ENCODE data around the gene PCK2.

The PCK2 gene

DNA sequence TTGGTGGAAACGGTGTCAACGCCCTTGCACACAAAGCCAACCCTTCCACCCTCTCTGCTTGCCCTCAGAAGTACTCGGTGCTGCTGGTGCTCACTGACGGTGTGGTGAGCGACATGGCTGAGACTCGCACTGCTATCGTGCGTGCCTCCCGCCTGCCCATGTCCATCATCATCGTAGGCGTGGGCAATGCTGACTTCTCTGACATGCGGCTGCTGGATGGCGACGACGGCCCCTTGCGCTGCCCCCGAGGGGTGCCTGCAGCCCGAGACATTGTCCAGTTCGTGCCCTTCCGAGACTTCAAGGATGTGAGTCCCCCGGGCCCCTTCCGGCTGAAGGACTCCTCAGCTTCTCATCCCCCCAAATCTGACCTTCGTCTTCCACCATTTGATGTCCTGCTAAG, 17.0 kb upstream of the PCK2 start:
- DNase-seq = no peak

DNA sequence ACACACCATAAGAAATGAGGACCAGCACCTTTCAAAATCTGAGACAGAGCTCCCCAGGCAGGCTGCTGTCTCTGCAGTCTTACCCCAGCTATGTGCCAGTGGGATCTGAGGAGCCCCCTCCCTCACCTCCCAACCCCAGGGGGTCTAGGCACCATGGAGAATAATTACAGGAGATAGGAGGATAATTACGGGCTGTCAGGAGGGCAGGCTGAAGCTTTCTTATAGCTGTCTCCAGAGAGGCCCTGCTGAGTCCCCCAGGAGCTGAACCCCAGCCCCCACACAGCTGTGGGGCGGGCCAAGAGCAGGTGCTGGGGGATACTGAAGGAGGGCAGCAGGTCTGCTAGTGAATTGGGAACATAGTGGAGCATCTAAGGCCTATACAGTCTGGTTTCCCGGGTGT, 16.0 kb upstream of the PCK2 start:
- DNase-seq = no peak

DNA sequence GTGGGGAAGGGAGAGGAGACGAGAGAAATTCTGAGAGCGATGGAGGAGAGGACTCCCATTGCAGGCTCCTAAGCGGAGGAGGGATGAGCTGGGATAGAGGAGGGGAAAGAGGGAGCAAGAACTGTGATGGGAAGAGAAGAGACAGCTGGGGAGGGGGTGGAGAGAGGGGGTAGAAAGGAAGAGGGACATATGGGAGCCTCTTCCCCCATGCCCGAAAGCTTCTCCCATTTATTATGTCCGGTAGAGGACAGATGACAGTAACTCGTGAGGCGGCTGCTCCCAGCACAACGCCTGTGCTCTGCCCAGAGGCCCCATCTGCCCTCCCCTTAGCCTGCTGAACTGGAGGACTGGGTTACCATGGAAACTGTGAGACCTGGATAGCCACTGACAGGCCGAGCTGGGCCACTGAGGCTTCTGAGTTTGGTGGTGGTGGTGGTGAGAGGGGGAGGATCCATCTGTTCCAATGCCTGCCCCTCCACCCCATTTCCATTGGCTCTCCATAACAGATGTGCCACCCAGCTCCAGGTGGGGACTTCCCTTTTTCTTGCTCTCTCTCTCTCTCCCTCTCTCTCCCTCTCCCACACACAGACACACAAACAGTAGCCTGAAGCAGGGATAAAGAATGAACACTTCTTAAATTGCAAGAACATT, 14.5 kb upstream of the PCK2 start:
- DNase-seq = no peak

DNA sequence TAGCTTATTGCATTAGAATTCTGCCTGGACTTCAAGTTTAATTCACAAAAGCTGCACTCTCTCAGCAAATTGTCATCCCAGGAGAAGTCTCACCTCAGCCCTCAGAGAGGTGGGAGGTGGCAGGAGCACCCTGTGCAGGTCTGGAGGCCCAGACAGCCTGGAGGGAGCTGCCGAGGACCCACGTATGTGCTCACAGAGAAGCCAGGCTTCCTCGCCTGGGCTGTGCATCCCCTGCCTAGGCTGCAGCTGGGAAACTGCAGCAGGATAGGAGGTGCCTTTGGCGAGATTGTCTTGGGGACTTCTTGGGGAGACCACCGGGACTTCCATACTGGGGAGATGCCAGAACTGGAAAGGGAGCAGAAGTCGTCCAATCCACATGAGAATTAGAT, 14.0 kb upstream of the PCK2 start:
- no peak for DNase-seq

DNA sequence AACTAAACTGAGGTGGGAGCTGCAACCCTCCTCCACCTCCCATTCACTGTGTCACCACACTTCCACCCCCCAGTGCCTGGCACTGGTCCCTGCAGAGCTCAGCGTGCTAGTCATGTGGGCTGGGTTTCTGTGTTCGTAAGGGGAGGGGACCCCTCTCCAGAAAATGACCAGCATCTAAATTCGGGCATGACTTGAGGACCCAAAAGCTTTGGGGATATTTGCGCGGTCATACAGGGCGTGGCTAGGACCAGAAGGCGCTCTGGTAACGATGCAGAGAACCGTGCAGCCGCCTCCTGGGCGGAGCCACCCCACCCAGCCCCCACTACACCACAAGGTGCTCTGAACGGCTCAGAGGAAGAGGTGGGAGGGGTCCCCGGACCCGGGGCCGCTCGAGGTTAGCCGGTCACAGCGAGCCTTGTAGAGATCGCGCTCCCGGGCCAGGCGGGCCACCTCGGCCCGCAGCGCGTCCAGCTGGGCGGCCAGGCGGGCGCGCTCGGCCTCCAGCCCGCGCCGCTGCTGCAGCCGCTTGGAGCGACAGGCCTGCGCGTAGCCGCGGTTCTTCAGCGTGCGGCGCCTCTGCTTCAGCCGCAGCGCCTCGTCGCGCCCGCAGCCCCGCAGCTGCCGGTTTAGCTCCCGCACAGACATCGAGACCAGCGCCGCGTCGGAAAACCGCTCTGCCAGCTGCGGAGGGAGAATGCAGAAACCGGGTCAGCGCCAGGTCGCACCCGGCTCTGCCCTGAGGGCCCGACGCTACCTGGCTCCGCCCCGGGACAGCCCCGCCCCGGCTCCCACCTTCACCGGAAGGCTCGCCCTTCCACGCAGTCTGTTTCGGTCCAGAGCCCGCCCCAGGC, 13.0 kb upstream of the PCK2 start:
- peak; percentile 80 to 83 for DNase-seq

DNA sequence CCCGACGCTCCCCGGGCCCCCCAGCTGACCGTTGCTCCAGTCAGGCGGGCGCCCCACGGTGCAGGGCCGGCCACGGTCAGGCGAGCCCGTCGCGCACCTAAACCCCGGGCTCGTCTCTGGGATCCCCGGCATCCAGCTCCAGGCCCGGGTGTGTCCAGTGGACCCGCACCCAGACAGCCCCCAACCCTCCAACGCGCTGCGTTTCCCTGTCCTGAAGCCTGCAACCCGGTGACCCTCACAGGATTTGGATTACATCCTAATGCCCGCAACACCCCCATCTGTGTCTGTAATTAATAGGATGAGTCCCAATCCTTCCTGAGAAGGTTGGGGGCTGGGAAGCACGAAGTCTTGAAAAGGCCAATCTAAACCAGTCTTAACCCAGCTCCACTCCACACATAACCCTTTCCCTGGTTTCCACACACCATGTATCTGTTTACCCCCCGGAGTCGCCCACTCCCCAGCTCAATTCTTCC, 12.3 kb upstream of the PCK2 start:
- no peak for DNase-seq

DNA sequence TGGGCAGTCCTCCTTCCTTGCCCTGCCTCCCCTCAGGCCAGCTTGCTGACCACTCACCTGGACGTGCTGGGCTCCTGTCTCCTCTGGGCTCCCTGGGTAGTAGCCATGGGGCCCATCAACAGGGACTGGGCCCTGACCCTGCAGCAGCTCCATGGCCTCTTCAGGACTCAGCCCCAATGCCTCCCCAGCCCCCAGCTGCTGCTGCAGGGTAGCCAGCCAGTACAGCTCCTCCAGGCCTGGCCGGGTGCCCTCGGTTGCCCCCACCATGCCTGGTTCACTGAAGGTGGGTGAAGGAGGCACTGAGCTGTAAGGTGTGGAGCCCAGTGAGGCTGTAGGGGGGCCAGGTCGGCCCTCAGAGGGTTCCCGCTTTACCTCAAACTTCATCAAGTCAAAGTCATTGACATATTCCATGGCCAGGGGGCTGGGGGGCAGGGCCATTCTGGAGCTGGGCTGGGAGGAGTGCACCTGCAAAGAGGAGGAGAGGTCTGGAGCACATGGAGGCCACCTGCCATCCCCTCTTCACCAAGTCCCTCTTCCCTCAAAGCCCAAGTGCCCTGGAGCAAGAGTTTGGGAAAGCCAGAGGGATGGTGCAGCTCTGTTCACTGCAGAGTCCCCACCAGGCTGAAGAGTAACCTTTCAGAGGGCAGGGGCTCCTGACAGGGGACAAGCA, 11.6 kb upstream of the PCK2 start:
- DNase-seq = no peak

DNA sequence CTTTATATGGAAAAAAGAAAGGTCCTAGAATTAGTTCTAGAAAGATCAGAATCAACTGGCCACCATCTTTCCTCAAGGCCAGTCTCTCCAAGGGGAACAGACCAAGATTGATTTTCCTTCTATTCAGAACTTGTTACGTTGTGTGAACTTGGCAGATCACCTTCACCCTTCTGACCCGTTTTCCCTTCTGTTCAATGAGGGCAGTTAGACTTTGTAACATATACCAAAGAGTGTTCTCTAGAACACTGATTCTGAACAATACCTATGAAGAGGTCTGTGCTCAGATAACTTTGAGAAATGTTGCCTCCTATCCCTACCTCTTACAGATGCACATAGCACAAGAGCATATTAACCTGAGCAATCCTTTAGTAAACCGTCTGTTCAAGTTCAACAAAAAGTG, 10.6 kb upstream of the PCK2 start:
- no peak for DNase-seq

DNA sequence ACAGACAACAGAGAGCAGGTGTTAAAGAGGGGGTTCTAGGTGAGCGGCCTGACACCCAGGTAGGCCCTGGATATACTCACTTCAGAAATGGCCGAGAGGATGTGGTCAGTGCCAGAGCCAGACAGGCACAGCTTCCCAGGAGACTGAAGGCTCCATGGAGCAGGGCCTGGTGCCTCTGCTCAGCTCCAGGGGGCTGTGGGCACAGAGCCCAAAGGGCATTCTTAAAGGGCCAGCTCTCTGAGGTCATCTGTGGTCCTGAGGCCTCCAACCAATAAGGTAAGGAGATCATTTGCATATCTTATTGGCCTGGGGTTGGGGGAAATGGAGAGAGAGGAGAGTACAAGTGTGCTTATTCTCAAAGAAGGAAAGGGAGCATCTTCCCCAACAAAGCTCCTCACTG, 9.7 kb upstream of the PCK2 start:
- DNase-seq = no peak

DNA sequence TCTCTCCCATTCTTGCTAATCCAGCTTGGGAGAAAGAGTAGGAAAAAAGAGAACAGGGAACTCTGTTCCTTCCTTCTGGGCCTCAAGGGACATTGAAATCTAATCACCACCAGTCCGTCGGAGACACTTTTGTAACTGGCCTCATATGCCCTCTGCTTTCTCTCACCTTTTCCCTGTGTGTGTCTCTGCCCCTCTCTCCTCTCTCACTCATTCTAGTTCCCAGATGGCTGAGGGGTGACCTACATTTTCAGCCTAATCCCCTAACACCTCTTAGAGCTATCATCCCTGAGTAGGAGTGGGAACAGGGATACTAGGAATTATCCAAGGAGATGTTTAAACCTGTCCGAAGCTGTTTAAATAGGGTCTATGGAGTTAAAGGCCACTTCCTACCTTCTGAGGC, 8.9 kb upstream of the PCK2 start:
- DNase-seq = no peak

DNA sequence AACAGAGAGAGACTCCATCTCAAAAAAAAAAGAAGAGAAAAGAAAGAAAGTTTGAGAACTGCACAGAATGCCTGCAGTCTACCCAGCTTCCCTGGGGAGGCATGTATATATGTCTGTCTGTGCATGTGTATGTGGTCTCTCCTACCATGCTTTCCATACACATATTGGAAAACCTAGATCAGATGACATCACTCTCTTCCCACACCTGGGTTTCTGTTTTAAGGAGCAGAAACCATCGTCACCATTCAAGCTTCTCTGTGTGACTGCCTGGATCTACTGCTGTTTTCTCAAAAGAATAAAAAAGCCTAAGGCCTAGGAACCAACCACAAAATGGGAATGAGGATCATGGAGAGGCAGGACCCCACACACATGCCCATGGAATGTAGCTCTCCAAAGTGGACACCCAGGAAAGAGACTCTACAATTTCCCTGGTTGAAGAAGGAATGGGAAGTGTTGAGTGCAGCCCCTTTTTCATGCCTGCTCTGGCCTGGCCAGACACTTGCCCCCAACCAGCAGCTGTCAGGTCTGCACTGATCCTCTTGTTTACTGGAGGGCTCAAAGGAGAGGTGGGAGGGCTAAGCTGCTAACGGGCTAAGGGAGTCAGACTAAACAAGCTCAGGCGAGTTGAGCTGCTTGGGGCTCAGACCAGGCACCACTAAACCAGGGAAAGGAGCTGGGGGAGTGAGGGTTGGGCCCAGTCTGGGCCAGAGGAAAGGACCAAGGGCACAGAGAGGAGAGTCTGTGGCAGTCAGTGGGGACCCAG, 7.7 kb upstream of the PCK2 start:
- no peak for DNase-seq

DNA sequence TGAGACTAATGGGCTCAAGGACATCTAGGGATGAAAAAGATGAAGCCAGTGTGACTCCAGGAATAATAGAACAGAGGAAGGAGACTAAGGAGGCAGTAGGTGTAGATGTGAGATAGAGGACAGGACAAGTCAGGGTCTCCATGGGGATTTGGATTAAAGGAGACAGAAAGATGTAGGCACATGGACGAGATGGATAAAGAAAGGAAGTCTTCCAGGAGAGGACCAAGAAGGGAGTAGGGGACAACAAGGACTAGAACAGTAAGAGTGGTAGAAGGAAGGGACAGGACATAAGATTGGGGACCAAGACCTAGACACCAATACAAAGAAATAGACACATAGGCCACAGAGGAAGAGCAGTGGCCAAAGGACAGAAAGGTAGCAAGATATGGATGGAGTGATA, 7.1 kb upstream of the PCK2 start:
- no peak for DNase-seq

DNA sequence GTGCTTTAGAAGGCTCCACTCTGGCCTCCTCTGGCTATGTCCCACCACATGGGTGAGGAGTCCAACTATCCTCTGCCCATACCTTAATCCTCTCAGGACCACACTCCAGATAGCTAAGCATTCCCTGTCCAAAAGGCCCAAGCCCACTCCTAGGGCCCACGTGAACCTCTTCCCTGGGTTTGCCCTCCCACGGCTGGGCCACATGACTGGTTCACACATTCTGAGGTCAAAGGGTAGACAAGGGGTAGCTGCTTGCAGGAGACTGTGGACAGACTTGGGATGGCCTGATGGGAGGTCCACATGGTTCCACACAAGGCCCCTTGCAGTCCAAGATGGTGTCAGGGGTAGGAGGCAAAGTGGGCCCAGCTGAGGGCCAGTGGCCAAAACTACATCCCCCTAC, 6.0 kb upstream of the PCK2 start:
- DNase-seq = no peak

DNA sequence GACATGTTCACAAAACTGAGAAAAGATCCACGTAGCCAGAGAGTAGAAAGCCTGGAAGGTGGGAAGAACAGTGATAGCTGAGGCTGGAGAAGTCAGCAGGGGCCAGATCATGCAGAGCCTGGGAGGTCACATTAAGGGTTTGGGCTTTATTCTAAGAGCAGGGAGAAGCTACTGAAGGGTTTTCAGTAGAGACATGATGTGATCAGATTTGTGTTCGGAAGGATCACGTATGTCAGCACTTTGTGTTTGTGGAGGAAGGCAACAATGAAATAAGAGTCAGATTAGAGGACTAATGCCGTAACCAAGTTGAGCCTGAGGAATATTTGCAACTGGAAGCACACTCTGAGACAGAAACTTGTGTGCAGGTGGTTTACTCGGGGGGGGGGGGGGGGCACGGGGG, 4.2 kb upstream of the PCK2 start:
- no peak for DNase-seq

DNA sequence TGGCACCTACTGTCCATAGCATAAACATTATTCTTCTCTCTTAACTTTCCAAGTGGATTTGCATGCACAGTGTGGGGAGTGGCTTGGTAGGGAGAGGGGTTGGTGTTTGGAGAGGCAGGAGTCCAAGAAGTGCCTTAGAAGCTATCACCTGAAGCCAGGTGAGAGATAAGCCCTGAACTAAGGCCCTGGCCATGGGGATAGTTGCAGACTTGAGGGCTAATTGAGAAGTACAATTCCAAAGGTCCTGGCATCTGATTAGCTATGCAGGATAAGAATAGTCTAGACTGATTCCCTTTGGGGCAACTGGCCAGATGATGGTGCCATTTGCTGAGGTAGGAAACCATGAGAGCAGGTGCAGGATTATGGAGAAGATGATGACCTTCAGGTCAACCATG, 2.0 kb upstream of the PCK2 start:
- no peak for DNase-seq

DNA sequence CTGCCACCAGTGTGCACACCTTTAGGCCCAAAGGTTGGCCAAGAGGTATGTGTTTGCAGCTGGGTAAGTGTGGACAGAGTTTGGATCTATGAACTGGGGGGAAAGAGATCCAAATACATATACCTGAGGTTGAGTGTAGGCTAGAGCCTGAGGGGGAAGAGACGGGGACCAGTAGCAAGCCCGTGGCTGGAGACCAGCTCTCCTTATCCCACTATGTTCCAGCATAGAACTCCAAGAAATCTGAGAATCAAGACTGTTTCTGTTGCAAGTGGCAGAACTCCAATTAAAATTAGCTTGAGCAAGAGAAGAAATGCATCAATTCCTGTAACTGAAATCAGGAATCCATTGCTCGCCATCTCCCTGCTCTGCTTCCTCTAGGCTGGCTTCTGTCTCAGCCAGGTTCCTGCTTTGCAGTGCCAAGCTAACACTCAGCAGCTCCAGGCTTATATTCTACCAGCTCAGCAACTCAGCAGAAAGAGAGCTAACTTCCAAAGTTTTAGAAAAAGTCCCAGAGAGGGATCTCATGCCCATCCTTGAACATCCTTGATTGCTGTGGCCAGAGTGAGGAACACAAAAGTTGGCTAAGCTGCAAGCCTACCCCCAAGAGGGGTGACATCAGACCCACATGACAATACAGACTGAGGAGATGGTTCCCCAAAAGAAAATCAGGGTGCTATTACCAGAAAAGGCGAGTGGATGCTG, 1.5 kb upstream of the PCK2 start:
- DNase-seq = no peak

DNA sequence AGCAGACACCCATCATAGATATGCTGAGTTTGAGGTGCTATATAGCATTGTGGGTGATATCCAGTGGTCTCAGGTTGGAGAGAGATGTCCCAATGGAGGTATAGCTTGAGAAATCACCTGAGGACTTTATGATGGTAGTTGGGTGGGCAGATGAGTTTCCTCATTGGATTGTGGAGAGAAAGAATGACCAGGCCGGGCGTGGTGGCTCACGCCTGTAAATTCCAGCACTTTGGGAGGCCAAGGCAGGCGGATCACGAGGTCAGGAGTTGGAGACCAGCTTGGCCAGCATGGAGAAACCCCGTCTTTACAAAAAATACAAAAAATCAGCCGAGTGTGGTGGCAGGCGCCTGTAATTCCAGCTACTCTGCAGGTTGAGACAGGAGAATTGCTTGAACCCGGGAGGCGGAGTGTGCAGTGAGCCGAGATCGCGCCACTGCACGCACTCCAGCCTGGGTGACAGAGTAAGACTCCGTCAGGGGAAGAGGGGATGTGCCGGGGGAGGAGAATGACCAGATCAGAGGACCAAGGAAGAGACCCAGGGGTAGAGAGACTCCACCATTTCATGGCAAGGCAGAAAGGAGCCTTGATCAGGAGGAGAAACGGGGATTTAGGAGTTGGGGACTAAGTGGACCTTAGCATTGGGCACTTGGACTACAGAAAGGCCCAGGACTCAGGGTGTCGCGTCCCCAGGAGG, 757 bp upstream of the PCK2 start:
- DNase-seq = peak in 1 of 2 experiments; percentile 13

DNA sequence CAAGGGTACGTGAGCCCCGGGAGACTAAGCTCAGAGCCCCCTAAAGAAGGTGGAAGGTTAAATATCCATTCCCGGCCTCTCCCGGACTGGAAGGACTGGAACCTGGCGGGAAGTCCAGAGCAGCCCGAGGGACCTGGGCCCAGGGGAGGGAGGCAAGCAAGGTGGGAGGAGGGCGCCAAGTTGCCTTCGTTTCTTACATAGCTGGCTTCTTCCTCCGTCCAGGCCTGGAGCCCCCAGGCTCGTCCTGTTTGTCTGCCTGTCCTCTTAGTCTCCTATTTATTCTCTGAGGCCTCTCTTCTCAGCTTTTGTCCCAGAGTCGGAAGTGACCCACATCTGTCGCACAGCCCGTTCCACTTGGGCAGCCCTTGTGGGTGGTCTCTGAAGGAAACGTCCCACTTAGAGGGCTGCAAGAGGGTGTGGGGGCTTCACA, 745 bp downstream of the PCK2 start:
- DNase-seq = peak in 1 of 2 experiments; percentile 26

DNA sequence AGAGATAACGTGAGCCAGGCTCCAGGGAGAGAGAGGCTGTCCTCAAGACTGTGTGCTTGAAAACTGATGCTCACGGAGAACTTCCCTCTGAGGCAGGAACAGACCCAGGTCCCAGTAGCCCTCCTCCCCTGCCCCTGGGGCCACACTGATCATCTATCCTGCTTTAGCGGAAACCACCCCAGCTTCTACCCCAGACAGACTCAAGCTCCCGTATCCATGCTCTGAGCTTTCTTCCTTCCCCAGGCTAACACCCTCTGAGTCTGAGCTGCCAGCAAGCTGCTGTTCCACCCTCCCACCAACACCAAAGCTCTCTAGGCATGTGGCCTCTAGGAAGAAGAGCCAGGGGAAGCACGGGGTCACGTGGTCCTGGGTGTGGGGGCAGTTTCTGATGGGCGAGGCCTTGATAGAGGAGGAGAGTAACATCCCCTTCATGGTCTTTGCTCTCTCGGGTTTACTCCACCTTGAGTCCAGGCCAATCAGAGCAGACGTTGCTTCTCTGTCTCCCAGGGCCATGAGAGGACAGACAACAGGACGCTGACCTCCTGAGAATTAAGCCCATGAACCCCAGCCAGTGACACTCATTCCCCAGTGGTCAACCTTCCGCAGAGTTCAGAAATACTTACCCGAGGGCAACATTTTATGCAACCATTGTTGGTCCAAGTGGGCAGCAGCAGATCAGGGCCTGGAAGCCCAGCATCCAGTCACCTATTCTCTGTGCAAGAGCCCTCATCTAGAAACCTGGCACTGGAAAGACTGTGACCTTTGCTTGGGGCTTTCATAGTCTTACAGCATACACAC, 1.4 kb downstream of the PCK2 start:
- DNase-seq = peak; percentile 74 to 83

DNA sequence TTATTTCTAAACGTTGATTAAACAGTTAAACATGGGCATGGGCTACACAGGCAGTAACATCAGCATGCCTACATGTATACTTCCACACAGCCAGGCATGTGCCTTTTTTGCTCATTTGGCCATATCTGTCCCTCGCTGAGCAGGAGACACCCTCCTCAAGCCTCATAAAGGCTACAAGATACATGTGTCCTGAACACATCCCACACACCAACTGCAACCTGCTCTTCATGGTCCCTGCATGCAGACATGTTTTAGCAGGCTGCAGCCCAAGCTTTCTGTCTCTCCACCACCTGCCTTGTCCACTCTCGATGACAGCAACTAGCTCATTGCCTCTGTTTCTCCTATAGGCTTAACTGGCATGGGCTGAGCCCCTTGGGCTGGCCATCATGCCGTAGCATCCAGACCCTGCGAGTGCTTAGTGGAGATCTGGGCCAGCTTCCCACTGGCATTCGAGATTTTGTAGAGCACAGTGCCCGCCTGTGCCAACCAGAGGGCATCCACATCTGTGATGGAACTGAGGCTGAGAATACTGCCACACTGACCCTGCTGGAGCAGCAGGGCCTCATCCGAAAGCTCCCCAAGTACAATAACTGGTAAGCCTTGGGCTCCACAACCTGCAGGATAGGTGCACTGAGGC, 2.6 kb downstream of the PCK2 start:
- DNase-seq = no peak

Measured in activated CD4-positive, alpha-beta T cell treated with anti-CD3 and anti-CD28 coated beads, Interleukin-2, amount 50 U/mL, for 48 hours (primary cell).